Measurements from ENCODE around the gene RPS6KB2.

GRCh38 chr11:67423466-67423865 is 4.8 kb upstream of the RPS6KB2 start:
- TF ChIP-seq TARDBP (IDR thresholded peaks at IDR 0.05) (no peak), SP1 (IDR thresholded peaks at IDR 0.05) (no peak), CTBP1 (IDR thresholded peaks at IDR 0.05; ENCODE audit: borderline replicate concordance) (no peak), L3MBTL2 (conservative IDR thresholded peaks at IDR 0.05) (no peak), FOXM1 (IDR thresholded peaks at IDR 0.05; ENCODE audit: borderline replicate concordance) (no peak), ELF4 (IDR thresholded peaks at IDR 0.05) (no peak), FOXA1 (IDR thresholded peaks at IDR 0.05) (no peak), ZNF384 (IDR thresholded peaks at IDR 0.05) (no peak), PKNOX1 (IDR thresholded peaks at IDR 0.05) (no peak), BHLHE40 (IDR thresholded peaks at IDR 0.05; ENCODE audit: borderline replicate concordance) (no peak), SUZ12 (IDR thresholded peaks at IDR 0.05) (no peak), NFRKB (IDR thresholded peaks at IDR 0.05) (no peak), ARNT (IDR thresholded peaks at IDR 0.05) (no peak), HDGF (IDR thresholded peaks at IDR 0.05; ENCODE audit: borderline replicate concordance) (no peak)
